GM21786 (cell line): Measurements from ENCODE around the gene S100A16.
"Not testable (repeated sequence)": the region's sequence is repeated elsewhere in the genome, so short reads cannot be mapped to it uniquely, and the experiment has no call there.

ENCODE experiments used
- ATAC-seq: cut with Tn5 transposase; IDR thresholded peaks from one replicate; pipeline ENCODE4 v1.9.1; 2021; ENCODE audit not compliant: unreplicated experiment

Gene S100A16

GRCh38 chr1:153588033-153588432, 24.9 kb downstream of the S100A16 start:
- ATAC-seq: not testable (repeated sequence)

- ATAC-seq: no peak
Measured at GRCh38 chr1:153587314-153587713, 25.6 kb downstream of the S100A16 start.

GRCh38 chr1:153586347-153586746, 26.6 kb downstream of the S100A16 start:
- no peak for ATAC-seq

- no peak for ATAC-seq
Measured at GRCh38 chr1:153585006-153585405, 27.9 kb downstream of the S100A16 start.

- ATAC-seq: no peak
Measured at GRCh38 chr1:153583976-153584375, 29.0 kb downstream of the S100A16 start.

GRCh38 chr1:153583514-153583913, 29.4 kb downstream of the S100A16 start:
- ATAC-seq: not testable (repeated sequence)

GRCh38 chr1:153582836-153583235, 30.1 kb downstream of the S100A16 start:
- not testable (repeated sequence) for ATAC-seq

GRCh38 chr1:153578936-153579335, 34.0 kb downstream of the S100A16 start:
- ATAC-seq: no peak

- no peak for ATAC-seq
Measured at GRCh38 chr1:153578490-153578889, 34.4 kb downstream of the S100A16 start.

GRCh38 chr1:153577624-153578051, 35.3 kb downstream of the S100A16 start:
- no peak for ATAC-seq

- no peak for ATAC-seq
Measured at GRCh38 chr1:153577138-153577537, 35.8 kb downstream of the S100A16 start.

GRCh38 chr1:153575497-153575896, 37.4 kb downstream of the S100A16 start:
- ATAC-seq: not testable (repeated sequence)

- not testable (repeated sequence) for ATAC-seq
Measured at GRCh38 chr1:153575081-153575491, 37.9 kb downstream of the S100A16 start.

- no peak for ATAC-seq
Measured at GRCh38 chr1:153573351-153573750, 39.6 kb downstream of the S100A16 start.

- peak; percentile 62 for ATAC-seq
Measured at GRCh38 chr1:153572569-153573015, 40.3 kb downstream of the S100A16 start.

GRCh38 chr1:153571706-153572105, 41.2 kb downstream of the S100A16 start:
- ATAC-seq: no peak

GRCh38 chr1:153570874-153571273, 42.1 kb downstream of the S100A16 start:
- ATAC-seq: no peak

GRCh38 chr1:153569465-153569864, 43.5 kb downstream of the S100A16 start:
- no peak for ATAC-seq

GRCh38 chr1:153568367-153569099, 44.4 kb downstream of the S100A16 start:
- ATAC-seq: no peak

- ATAC-seq: no peak
Measured at GRCh38 chr1:153567621-153568366, 45.1 kb downstream of the S100A16 start.

- peak; percentile 43 for ATAC-seq
Measured at GRCh38 chr1:153566414-153567371, 46.2 kb downstream of the S100A16 start.
